Sigmoid colon (tissue), 7 donors: Measurements from ENCODE around the gene APEX1. TPM values are rescaled to one million over a fixed set of nuclear protein-coding genes. Genes with fewer than 3 reads are reported as not detected.
"Not testable (repeated sequence)": the region's sequence is repeated elsewhere in the genome, so short reads cannot be mapped to it uniquely, and the experiment has no call there.

ENCODE experiments used
- DNase-seq: peaks from one replicate; pipeline ENCODE4 v3.0.0-alpha.2; 2019
- H3K27ac ChIP-seq, 4 donors: fragments of 200-600 bp; sonication (generic); one replicate each; pipeline ENCODE4 v1.5.1; 2016 to 2019; ENCODE audit warnings: mild to moderate bottlenecking in 1 of 4
- H3K27me3 ChIP-seq, 3 donors: fragments of 200-600 bp; sonication (generic); one replicate each; pipeline ENCODE4 v1.5.1; 2019; ENCODE audit warnings: mild to moderate bottlenecking in 1 of 3
- H3K36me3 ChIP-seq, 4 donors: fragments of 200-600 bp; sonication (generic); one replicate each; pipeline ENCODE4 v1.5.1; 2016 to 2019
- H3K4me1 ChIP-seq, 4 donors: fragments of 200-600 bp; sonication (generic); one replicate each; pipeline ENCODE4 v1.5.1; 2017 to 2019
- H3K4me3 ChIP-seq, 4 donors: fragments of 200-600 bp; sonication (generic); one replicate each; pipeline ENCODE4 v1.5.1; 2017 to 2019; ENCODE audit warnings: mild to moderate bottlenecking in 2 of 4, moderate library complexity in 1 of 4
- H3K9me3 ChIP-seq, 4 donors: fragments of 200-600 bp in 3 of 4; sonication (generic) in 3 of 4; one replicate each; pipeline versions ENCODE4 v1.5.1 to v1.6.1; 2013 to 2019
- CTCF ChIP-seq, 4 experiments: fragments of 450-650 bp in 3 of 4; fragments of 200-600 bp in 1 of 4; IDR thresholded peaks; one replicate each; pipeline ENCODE4 v1.5.1; 2016 to 2019; ENCODE audit warnings: antibody characterized with exemption in 4 of 4, mild to moderate bottlenecking in 3 of 4, moderate library complexity in 2 of 4
- EP300 ChIP-seq, 4 donors: sonication (generic); formaldehyde crosslinking; IDR thresholded peaks; one replicate each; pipeline ENCODE4 v1.6.1; 2017; ENCODE audit warnings: antibody characterized with exemption in 4 of 4
- POLR2A ChIP-seq, 2 donors: fragments of 450-650 bp; IDR thresholded peaks; one replicate each; pipeline ENCODE4 v1.6.1; 2016; ENCODE audit warnings: antibody characterized with exemption in 2 of 2, mild to moderate bottlenecking in 2 of 2, moderate library complexity in 2 of 2
- POLR2AphosphoS5 ChIP-seq, 4 donors: sonication (generic); formaldehyde crosslinking; IDR thresholded peaks; one replicate each; pipeline ENCODE4 v1.6.1; 2017; ENCODE audit warnings: antibody characterized with exemption in 4 of 4
- WGBS, 2 donors: extraction: QIAGEN DNeasy Blood & Tissue Kit; methylation state at CpG; one replicate each; pipeline ENCODE4 v1.1.7; 2013; 5-methylcytosine and 5-hydroxymethylcytosine counted together
- intact Hi-C: fragments of 100-400 bp; cut with DNase I; formaldehyde crosslinking; loops from one replicate; pipeline ENCODE4 v1.15.1; 2023
- polyA plus RNA-seq, 3 donors: library from polyadenylated mRNA; stranded (reverse); fragments of 200-250 nt; gene quantifications; one replicate each; pipeline ENCODE4 v1.2.3, GENCODE V29; 2013
- total RNA-seq, 4 donors: library from RNA; depleted of rRNA; stranded (reverse); fragments of >200 nt; gene quantifications; one replicate each; pipeline ENCODE4 v1.1.0, GENCODE V29; 2016
- donor health status: healthy with polysubstance abuse.
- donor health status: Bipolar disorder and iron deficiency.
- donor health status: healthy.

APEX1 gene
- total and polyA plus RNA-seq, 7 donors = 84.4 to 181 (median 146) TPM

GRCh38 chr14:20440882-20441281 lies 14.1 kb upstream of the APEX1 start:
- H3K9me3 ChIP-seq = no peaks in the 10 kb centered on the region

GRCh38 chr14:20441461-20441860 lies 13.6 kb upstream of the APEX1 start:
- Histone ChIP-seq H3K4me3 (no peak overlapping the region), H3K27ac (no peak overlapping the region), H3K27me3 (no peaks in the 10 kb centered on the region), H3K9me3 (no peaks in the 10 kb centered on the region), H3K36me3 (peaks cover 0 to 14% (median 9%) of the 10 kb centered on the region in 4 donors), H3K4me1 (no peaks in the 10 kb centered on the region)
- WGBS, 2 donors = 80 to 93% methylated on average over 2 of the region's 2 CpGs
- intact Hi-C loops = no loop called here
- no peak for TF ChIP-seq CTCF (IDR thresholded peaks at IDR 0.05)
- TF ChIP-seq EP300 (IDR thresholded peaks at IDR 0.05) = no peak
- no peak for TF ChIP-seq POLR2AphosphoS5 (IDR thresholded peaks at IDR 0.05)
- TF ChIP-seq POLR2A (IDR thresholded peaks at IDR 0.05) = no peak
- no peak for DNase-seq

More at GRCh38 chr14:20440882-20441281, 14.1 kb upstream of the APEX1 start:
- H3K27ac ChIP-seq = no peak overlapping the region
- intact Hi-C loops = no loop called here
- TF ChIP-seq POLR2A (IDR thresholded peaks at IDR 0.05) (no peak), EP300 (IDR thresholded peaks at IDR 0.05) (no peak), CTCF (IDR thresholded peaks at IDR 0.05) (no peak), POLR2AphosphoS5 (IDR thresholded peaks at IDR 0.05) (no peak)
- no peak overlapping the region for H3K4me3 ChIP-seq
- peaks cover 0 to 5% (median 0%) of the 10 kb centered on the region in 3 donors for H3K27me3 ChIP-seq
- H3K36me3 ChIP-seq = peaks cover 0 to 8% (median 4%) of the 10 kb centered on the region in 4 donors
- no peak for DNase-seq
- 54 to 83% methylated on average over 5 of the region's 5 CpGs for WGBS, 2 donors
- peaks cover 0 to under 1% (median 0%) of the 10 kb centered on the region in 4 donors for H3K4me1 ChIP-seq

GRCh38 chr14:20443650-20444049 lies 11.4 kb upstream of the APEX1 start:
- WGBS, 2 donors = 91 to 94% methylated on average over 2 of the region's 4 CpGs
- DNase-seq, H3K4me3 ChIP-seq, H3K9me3 ChIP-seq, H3K27ac ChIP-seq, intact Hi-C loops, H3K4me1 ChIP-seq, H3K27me3 ChIP-seq: not testable (repeated sequence)
- peaks cover 18 to 35% (median 26%) of the 10 kb centered on the region in 4 donors for H3K36me3 ChIP-seq

- intact Hi-C loops = no loop called here
- peaks cover 37 to 68% (median 51%) of the 10 kb centered on the region in 4 donors for H3K36me3 ChIP-seq
- no peak overlapping the region for H3K4me3 ChIP-seq
- TF ChIP-seq POLR2AphosphoS5 (IDR thresholded peaks at IDR 0.05) (no peak), POLR2A (IDR thresholded peaks at IDR 0.05) (no peak), EP300 (IDR thresholded peaks at IDR 0.05) (no peak)
- 96 to 97% methylated on average over 5 of the region's 5 CpGs for WGBS, 2 donors
- H3K27me3 ChIP-seq = no peaks in the 10 kb centered on the region
- H3K4me1 ChIP-seq = no peaks in the 10 kb centered on the region
- DNase-seq = no peak
- H3K27ac ChIP-seq = no peak overlapping the region
- H3K9me3 ChIP-seq = no peaks in the 10 kb centered on the region
Measured at GRCh38 chr14:20446889-20447288, 8.1 kb upstream of the APEX1 start.

- H3K27me3 ChIP-seq, intact Hi-C loops, H3K27ac ChIP-seq, DNase-seq, H3K9me3 ChIP-seq, H3K4me3 ChIP-seq: not testable (repeated sequence)
- H3K4me1 ChIP-seq = peaks cover 0 to 27% (median 22%) of the 10 kb centered on the region in 4 donors
- 92 to 95% methylated on average over 8 of the region's 8 CpGs for WGBS, 2 donors
- H3K36me3 ChIP-seq = peaks cover 44 to 64% (median 50%) of the 10 kb centered on the region in 4 donors
Measured at GRCh38 chr14:20452831-20453230, 2.2 kb upstream of the APEX1 start.

- Histone ChIP-seq H3K4me3 (peak overlapping the region; percentile 53 to 72 (median 66)), H3K27ac (peak overlapping the region; percentile 90 to 93 (median 92)), H3K27me3 (no peaks in the 10 kb centered on the region), H3K9me3 (no peaks in the 10 kb centered on the region), H3K36me3 (peaks cover 34 to 56% (median 43%) of the 10 kb centered on the region in 4 donors), H3K4me1 (peaks cover 0 to 48% (median 36%) of the 10 kb centered on the region in 4 donors)
- intact Hi-C loops = loop anchor here (2.0 to 5.0 kb wide), 3 partner anchors 43 to 128 kb away; partner anchors contain the start of genes PARP2 and TEP1
- 0 to 1% methylated on average over 39 of the region's 39 CpGs for WGBS, 2 donors
- TF ChIP-seq POLR2AphosphoS5 (IDR thresholded peaks at IDR 0.05) = no peak
- no peak for TF ChIP-seq POLR2A (IDR thresholded peaks at IDR 0.05)
- no peak for TF ChIP-seq EP300 (IDR thresholded peaks at IDR 0.05)
- TF ChIP-seq CTCF (IDR thresholded peaks at IDR 0.05) = no peak
- DNase-seq = peak; percentile 74
Measured at GRCh38 chr14:20455355-20456300, 602 bp downstream of the APEX1 start.
